ENCODE results near the gene UBR3. TPM values are rescaled to one million over a fixed set of nuclear protein-coding genes. Genes with fewer than 3 reads are reported as not detected.

UBR3 gene
- total RNA-seq, 1 experiment from 2014 or later = 17.1 TPM

GRCh38 chr2:170039401-170040172, 212.3 kb downstream of the UBR3 start:
- DNase-seq (ENCODE audit: low spot score) = no peak

DNA sequence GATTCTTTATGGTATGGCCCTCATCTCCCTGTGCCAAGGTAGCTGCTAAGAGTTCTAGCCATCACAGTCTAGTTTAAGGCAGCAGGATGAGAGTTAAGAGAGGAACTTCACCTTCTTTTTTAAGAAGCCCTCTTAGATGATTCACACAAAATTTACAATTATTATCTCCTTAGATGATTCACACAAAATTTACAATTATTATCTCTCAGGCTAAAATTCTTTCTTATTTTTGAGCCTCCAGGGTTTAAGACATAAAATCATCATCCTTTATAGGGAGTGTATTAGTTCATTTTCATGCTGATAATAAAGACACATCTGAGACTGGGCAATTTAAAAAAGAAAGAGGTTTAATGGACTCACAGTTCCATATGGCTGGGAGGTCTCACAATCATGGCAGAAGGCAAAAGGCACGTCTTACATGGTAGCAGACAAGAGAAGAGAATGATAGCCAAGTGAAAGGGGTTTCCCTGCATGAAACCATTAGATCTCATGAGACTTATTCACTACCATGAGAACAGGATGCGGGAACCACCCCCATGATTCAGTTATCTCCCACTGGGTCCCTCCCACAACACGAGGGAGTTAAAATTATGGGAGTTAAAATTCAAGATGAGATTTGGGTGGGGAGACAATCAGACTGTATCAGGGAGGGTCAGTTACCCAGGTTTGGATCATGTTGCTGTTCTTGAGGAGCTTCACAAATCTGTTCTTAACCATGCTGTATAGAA, 217.7 kb downstream of the UBR3 start:
- DNase-seq (ENCODE audit: low spot score) = no peak

- DNase-seq (ENCODE audit: low spot score) = no peak
These were observed 220.2 kb downstream of the UBR3 start for GRCh38 chr2:170047331-170048065.

- no peak for DNase-seq (ENCODE audit: low spot score)
These were observed 224.9 kb downstream of the UBR3 start for GRCh38 chr2:170052151-170052550.

GRCh38 chr2:170054997-170055396, 227.7 kb downstream of the UBR3 start:
- DNase-seq (ENCODE audit: low spot score) = no peak

DNA sequence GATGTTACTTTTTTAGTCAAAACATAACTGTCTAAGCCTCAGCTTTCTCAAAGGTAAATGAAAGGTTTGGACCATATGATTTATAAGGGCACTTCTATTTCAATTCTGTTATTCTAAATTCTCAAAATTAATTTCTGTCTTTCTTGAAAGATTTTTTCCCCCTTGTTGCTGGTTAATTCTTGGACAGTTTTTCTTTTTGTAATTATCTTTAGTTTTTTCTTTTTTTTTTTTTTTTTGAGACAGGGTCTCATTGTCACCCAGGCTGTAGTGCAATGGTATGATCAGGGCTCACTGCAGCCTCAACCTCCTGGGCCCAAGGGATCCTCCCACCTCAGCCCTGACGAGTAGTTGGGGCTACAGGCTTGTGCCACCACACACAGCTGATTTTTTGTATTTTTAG, 229.6 kb downstream of the UBR3 start:
- no peak for DNase-seq (ENCODE audit: low spot score)

DNA sequence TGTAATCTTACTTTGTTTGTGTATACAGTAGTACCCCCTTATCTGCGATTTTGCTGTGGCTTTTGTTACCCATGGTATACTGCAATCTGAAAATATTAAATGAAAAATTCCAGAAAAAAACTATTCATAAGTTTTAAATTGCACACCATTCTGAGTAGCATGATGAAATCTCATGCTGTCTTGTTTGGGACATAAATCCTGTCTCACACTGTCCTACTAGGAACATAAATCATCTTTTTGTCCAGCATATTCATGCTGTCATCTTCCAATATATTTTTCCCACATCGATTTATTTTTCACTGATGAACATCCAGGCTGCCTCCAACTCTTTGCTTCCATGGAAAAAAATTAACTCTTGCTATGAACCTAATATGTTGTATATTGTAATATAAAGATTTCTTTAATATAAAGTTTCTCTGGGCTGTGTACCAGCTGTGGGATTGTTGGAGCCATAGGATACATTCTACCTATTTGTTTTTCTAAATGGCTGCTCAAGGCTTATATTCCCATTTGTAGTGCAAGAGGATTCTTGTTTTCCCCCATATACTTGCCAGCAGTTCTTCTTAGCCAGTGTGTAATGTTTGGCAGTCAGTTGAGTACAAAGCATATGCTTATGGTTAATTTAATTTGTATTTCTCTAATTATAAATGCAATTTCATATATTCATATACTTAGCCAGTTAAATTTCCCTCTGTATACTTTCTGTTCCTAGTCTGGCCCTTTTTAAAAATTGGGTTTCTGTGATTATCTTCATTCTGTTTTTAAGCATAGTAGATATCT, 236.4 kb downstream of the UBR3 start:
- no peak for DNase-seq (ENCODE audit: low spot score)

DNA sequence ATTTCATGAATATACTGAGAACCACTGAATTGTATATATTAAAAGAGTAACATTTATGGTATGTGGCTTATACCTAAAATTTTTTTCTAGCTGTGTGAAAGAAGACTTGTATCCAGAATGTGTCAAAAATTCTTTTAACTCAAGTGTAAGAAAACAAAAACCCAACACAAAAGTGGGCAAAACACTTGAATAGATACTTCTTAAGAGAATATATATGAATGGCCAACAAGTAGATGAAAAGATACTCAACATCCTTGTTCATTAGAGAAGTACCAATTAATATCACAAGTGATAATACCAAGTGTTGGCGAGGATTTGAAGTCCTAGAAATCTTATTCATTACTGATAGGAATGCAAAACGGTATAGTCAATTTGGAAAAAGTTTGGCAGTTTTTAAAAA, 243.5 kb downstream of the UBR3 start:
- no peak for DNase-seq (ENCODE audit: low spot score)

GRCh38 chr2:170073288-170073687, 246.0 kb downstream of the UBR3 start:
- DNase-seq (ENCODE audit: low spot score) = no peak

GRCh38 chr2:170076189-170076588, 248.9 kb downstream of the UBR3 start:
- DNase-seq (ENCODE audit: low spot score) = no peak

GRCh38 chr2:170077830-170078569, 250.7 kb downstream of the UBR3 start:
- no peak for DNase-seq (ENCODE audit: low spot score)

DNA sequence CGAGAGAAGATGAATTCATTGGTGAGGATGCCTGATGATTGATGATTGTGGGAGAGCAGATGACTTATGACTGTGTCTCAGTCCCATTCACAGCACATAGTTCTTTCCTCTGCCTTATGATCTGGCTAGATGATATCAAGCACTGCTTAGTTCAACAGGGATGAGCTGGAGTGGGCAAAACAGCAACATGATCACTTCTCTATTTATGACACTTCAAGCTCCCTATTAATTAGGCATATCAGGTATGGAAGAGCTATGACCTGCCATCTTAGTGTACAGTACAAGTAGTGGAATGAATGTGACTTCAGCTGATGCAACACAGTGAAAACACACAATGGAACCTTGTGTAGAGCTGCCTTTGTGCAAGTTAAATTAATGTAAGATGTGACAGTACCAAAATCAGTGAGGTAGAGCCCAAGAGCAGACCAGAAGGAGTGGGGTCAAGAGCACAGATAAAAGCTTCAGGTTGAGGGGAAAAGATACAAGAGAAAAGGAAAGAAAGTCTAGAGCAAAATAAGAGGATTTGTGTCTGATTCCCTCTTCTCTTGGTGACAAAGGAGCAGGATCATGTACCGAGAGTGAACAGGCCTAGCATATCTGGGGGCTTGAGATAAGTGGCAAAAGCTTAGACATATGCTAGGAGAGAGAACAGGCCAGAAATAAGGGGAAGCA, 257.7 kb downstream of the UBR3 start:
- DNase-seq (ENCODE audit: low spot score) = no peak

DNA sequence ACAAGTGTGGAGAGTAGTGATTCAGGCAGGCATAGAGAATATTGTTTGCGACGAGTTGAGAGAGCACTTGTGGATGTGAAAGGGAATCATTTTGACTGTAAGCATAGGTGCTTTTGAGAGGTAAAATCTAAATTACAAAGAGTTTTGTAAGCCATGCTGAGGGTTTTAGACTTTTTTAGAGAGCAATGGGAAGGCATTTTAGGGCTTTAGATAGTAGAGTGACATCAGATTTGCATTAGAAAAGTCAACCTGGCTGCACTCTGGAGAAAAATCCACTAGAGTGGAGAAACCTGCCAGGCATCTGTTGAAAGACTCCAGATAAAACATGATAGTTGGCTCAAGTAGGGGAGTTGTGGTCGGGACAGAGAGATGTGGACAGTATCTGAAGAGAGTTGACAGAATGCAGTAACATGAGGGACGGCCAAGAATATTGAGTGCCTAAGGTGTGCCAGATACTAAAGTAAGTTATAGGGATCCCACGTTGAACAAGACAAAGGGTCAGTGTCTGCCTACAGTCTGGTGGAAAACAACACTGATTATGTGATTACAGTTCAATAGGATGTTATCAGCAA, 258.9 kb downstream of the UBR3 start:
- no peak for DNase-seq (ENCODE audit: low spot score)

DNA sequence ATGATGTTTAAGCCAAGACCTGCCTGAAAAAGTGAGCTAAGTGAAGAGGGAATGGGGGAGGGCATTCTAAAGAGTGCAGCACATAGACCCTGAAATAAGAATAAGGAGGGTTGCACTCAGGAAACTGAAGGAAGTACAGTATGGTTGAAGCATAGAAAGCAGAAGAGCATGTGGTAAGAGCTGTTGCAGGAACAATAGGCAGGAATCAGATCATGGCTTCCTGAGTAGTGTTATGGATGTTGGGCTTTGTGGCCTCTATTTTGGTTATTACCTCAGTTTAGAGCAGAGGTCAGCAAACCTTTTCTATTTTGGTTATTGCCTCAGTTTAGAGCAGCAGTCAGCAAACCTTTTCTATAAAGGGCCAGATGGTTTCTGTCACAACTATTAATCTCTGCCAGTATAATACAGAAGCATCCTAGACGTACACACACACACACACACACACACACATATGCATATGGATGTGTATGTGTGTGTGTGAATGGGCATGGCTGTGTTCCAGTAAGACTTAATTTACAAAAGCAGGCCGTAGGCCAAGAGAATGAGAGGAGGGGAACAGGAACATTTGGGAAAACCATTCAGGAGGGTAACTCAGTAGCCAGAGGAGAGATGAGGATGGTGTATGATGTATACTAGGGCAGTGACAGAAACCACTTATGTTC, 259.6 kb downstream of the UBR3 start:
- DNase-seq (ENCODE audit: low spot score) = no peak

- no peak for DNase-seq (ENCODE audit: low spot score)
These were observed 260.1 kb downstream of the UBR3 start for GRCh38 chr2:170087413-170087793.

DNA sequence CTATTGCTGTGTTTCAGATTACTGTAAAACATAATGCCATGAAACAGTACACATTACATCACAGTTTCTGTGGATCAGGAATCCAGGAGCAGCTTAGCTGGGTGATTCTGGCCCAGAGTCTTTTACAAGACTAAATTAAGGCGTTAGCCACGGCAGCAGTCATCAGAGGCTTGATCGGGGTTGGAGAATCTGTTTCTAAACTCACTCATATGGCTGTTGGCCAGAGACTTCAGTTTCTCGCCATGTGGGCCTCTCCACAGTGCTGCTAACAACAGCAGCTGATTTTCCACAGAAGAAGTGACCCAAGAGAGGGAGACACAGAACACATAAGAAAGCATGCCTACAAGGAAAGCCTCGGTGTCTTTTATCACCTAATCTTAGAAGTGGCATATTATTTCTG, 261.5 kb downstream of the UBR3 start:
- no peak for DNase-seq (ENCODE audit: low spot score)

GRCh38 chr2:170090229-170090628, 263.0 kb downstream of the UBR3 start:
- DNase-seq (ENCODE audit: low spot score) = no peak

DNA sequence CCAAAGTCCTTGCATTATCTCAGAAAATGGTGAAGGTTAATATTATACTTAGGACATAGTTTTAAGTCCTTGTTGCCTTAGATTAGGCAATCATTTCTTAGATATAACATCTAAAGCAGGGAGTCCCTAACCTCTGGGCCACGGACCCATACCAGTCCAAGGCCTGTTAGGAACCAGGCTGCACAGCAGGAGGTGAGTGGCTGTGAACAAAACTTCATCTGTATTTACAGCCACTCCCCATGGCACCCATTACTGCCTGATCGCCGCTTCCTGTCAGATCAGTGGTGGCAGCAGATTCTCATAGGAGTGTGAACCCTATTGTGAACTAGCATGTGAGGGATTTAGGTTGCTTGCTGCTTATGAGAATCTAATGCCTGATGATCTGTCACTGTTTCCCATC, 264.2 kb downstream of the UBR3 start:
- DNase-seq (ENCODE audit: low spot score) = no peak

DNA sequence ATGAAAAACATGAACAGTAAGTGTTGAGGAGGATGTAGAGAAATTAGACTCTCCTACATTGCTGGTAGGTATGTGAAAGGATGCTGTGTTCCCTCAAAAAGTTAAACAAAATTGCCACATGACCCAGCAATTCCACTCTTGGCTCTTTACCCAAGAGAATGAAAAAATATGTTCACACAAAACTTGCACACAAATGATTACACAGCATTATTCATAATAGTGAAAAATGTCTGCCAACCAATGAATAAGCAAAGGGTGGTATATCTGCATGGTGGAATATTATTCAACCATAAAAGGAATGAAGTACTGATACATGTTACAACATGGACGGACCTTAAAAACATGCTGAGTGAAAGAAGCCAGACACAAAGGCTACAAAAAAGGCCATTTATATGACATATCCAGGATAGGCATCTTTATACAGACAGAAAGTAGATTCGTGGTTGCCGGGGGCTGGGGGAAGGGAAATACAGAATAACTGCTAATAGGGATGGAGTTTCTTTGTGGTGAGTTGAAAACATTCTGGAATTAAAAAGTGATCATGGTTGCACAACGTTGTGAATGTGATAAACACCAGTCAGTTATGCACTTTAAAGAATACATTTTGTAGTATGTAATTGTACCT, 265.3 kb downstream of the UBR3 start:
- DNase-seq (ENCODE audit: low spot score) = no peak

All from H4 (cell line).